NOMO-1 treated with DMSO at 0.1 percent for 48 hours (cell line): ENCODE data around the gene HIPK3.
A peak's percentile ranks its signal among the peaks of the same experiment; 100 is the strongest.

Experiments used
- DNase-seq: peaks from one replicate; lab custom pipeline; 2025; ENCODE audit not compliant: unreplicated experiment; lab: John Stamatoyannopoulos, UW

The HIPK3 gene

DNA sequence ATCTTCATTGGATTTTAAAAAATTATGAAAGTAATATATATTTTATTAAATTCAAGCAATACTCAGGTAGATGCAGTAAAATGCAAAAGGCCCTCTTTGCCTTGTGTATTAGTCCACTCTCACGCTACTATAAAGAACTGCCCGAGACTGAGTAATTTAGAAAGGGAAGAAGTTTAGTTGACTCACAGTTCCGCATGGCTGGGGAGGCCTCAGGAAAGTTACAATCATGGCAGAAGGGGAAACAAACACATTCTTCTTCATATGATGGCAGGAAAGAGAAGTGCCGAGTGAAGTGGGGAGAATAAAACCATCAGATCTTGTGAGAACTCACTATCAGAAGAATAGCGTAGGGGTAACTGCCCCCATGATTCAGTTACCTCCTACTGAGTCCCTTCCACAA, 130.8 kb downstream of the HIPK3 start:
- DNase-seq, result peak; percentile 70

DNA sequence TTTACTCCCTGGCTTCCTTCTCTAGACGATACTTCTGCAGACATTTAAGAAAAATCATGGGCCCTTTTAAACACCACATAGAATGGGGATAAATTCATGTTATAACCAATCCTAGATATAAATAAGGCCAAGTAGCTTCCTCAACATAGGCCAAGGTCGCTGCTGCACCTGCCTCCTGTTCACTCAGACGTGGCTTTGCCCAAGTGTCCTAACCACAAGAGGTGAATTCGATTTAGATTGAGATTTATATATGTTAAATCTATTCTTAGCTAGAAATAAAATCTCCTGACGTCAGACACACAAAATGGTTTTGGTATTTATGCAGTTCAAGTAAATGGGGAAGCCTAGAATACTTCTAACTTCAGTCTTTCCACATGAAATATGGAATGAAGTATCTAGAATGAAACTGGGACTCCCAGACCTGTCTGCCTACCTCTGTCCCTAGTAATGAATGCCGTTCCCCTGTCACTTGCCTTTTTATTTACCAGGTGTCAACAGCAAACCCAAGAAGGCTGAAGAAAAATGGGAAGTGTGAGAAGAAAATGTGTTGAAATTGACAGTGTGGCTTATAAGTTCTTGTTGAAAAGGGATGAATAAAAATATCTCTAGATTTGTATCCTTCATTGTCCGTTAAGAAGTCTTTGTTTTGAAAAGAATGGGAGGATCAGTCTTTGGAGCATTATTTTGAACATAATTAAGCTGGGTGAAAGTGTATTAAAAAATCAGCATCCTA, 131.8 kb downstream of the HIPK3 start:
- no peak for DNase-seq

DNA sequence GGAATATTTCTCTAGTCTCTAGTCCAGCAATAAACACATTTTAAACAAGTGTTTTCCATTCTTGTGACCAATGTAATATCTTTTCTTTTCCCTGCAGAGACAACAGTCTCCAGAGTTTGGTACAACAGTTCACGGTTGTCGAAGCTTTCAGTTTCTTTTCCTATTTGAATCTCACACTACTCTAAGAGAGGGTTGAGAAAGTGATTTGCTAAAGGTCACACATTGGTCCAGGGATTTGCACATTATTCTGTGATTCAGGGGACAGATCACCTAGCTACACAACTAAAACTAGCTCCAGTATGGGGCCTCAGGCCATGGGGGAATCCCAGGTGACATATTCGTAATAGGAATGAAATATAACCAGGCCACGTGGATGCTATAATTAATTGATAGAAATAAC, 132.5 kb downstream of the HIPK3 start:
- no peak for DNase-seq

DNA sequence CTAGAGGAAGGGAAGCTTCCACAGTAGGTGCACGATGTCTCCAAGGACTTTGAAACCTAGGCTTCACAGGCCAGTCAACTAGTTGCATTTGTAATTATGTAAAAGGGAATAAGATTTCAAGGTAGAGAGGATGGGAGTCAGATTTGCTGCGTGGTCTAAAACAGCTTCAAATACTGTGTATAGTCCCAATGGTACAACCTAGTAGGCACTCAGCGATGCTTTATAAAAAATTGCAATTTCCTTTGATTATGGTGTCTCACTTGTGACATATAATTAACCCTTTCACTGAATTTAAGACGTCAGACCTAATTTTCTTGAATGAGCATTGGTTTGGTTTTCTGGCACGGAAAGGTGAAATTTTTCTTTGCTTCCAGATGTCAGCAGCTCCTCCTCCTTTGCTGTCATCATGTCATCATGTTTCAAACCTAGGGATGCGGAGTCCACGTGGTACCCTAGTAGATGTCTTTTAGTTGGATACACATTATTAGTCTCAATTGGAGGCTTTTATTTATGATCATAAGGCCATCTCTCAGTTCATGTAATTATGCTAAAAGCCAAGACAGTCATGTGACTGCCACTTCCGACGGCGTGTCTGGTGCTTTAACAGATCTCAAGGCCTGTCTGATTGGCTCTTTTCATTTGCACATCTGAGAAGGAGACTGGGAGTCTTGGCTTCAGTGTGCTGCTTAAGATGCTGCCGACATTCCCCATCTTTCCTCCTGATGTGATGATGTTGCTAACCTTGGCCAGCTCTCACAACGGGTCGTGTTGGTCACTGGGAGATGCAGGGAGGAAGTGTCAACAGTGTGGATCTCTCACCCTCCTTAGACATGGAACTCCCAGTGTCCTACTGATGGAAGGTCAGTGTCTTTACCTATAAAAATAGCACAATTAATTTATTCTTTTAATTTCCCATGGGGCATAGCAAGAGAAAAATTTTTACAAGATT, 134.0 kb downstream of the HIPK3 start:
- no peak for DNase-seq

DNA sequence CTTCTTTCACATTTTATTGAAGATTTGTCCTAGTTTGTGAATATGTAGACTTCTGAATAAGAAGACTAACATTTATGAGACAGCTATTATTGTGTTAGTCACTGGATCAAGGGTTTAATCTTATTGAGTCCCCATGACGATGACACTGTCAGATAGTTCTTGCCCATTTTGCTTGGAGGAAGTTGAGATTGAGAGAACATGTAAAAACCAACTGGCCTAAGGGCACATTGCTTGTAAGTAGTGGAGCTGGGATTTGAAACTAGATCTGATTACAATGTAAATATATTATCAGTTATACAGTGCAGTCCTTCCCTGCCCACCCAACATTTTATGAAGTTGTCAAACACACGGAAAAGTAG, 134.7 kb downstream of the HIPK3 start:
- no peak for DNase-seq

DNA sequence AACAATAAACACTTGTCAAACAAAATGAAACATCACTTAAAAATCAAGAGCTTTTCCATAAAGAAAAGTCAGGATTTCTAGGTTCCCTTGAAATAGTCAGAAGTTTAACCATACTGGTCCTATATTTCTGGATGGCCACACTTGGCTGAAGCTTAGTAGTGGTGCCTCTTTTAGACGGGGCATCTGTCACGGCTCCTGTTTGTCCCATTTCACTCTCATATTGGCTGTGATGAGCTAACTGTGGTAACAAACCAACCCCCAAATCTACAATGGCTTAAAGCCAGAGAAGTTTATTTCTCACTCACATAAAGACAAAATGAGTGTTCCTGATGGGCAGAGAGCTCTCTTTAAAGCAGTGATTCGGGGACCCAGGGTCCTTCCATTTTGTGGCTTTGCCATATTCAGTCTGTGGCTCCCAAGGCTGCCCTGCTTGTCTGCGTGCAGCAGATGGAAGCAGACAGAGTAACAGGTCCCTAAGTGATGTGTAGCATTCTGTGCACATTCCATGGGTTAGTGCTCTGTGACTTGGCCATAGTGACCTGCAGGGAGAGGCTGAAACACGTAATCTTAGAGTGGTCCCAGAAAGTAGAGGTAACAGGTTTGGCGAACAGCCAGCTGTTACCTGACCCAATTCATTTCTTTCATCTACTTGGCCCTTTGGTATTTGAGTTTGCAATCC, 137.4 kb downstream of the HIPK3 start:
- no peak for DNase-seq

DNA sequence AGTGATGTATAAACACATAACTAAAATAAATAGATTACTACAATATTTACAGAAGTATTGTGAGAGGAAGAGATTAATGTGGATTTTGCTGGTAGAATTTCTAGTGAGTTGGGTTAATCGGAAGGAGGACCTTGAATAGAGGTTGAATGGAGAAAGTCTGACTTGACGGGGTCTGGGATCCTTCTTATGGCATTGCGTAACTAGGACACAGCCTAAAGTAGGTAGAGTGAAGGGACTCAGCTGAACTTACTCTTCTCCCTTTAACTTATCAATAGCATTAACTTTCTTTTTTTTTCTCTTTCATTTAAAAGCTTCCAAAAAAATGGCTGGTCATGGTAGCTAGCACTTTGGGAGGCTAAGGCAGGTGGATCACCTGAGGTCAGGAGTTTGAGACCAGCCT, 139.2 kb downstream of the HIPK3 start:
- no peak for DNase-seq

DNA sequence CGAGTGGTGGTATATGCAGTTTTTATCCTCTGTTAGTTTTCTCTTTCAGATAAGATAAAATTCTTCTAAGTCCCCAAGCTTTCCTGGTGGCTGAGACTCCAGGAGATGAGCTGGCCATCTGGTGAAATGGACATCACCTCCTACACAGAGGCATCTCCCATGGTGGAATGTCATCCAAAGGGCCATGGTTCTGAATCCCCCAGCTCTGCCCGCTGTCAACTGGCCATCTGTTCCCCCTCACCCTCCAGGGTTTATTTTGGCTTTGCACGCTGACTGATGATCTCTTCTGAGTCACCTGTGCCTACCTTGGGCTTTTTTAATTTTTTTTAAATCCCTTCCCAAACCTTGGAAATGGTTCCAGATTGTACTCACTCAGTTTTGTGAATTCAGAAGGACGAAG, 142.2 kb downstream of the HIPK3 start:
- no peak for DNase-seq

DNA sequence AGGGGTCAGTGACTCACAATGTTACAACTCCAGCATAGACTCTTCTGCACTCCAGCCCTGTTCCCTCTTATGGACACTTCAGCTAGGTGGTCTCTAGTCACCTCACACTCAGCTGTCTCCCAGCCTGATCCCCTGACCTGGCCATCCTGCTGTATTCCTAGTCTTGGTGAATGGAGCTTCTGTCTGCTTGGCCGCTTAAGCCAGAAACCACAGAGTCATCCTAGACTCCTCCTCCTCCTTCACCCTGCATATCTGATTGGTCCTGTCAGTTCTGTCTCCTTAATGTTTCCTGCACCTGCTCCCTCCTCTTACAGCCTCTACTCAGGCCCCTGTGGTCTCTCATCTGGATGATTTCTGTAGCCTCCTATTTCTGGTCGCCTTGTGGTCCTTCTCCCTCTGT, 144.9 kb downstream of the HIPK3 start:
- DNase-seq, result no peak

DNA sequence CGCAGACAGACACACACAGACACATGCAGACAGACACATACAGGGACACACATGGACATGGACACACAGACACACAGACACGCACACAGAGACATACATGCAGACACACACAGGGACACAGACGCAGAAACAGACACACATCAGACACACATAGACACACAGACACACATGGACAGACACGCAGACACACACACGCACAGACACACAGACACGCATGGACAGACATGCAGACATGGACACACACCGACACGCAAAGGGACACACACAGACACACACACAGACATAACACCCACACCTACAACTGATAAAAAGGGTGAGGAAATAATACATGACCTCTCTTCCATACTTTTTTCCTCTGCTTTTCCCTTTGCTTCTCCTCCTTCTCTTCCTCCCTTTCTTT, 146.2 kb downstream of the HIPK3 start:
- no peak for DNase-seq

DNA sequence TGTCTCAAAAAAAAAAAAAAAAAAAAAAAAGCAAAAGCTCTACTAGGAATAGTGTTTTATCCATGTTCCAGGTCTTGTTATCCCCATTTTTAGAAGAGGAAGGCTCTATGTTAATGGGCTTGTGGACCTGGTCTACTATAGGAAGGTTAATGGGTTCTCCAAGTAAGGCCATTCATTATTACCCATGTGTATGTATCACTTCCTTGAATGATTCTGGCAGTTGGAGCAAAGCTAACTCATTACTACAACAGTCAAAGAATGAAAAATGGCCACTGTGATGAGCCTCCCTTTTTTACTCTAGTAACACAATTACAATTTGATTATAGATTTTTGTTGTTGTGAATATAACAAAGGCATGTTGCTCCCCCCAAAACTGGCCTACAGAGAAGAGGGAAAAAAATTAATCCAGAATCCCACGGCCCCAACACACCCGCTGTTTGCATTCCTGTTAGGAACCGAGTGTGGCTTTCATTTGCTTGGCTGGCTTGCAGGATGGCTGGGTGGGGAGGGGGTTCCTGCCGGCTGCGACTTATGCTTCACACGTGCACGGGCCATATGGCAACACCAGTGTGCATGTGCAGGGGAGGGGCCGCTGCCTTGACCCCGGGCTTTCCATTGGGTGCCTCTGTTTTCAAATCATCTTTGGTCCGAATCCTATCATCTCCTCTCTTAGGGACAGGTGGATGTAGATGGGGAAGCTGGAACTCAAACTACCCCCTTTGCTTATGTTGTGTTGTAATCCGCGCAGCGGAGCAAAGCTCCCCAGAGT, 148.8 kb downstream of the HIPK3 start:
- DNase-seq, result no peak
